Bronchial smooth muscle cell (primary cell): Measurements from ENCODE around the gene DRD4. TPM values are rescaled to one million over a fixed set of nuclear protein-coding genes. Genes with fewer than 3 reads are reported as not detected.

Experiments used
- total RNA-seq: library from RNA; depleted of rRNA; stranded (reverse); fragments of >200 nt; gene quantifications from 2 replicates; pipeline ENCODE4 v1.2.1, GENCODE V29; 2014

DRD4 gene
- under 0.01 TPM in 1 of 2 replicates, not detected in the other for total RNA-seq

GRCh38 chr11:636511-637332, at the start of gene DRD4:
Gene DRD4, plus strand, starts transcription at chr11:637269. Its CDS starts 36 bp downstream, at chr11:637305.

GRCh38 chr11:615504-616319, 21.4 kb upstream of the DRD4 start, which contains the start of gene IRF7:
Gene IRF7, minus strand, starts transcription at chr11:615950. Its CDS starts 586 bp downstream, at chr11:615364.

GRCh38 chr11:624705-625635, 12.1 kb upstream of the DRD4 start, which contains the start of gene CDHR5:
Gene CDHR5, minus strand, starts transcription at chr11:624955. Its CDS starts 53 bp downstream, at chr11:624902.

GRCh38 chr11:626475-627307, 10.4 kb upstream of the DRD4 start, which contains the start of gene SCT:
Gene SCT, minus strand, starts transcription at chr11:627181. Its CDS starts 38 bp downstream, at chr11:627143.

Other genes with a start within 250 kb of the DRD4 start
- 1.5 and 3.2 TPM in 2 replicates for gene PKP3, start 243.1 kb upstream of the DRD4 start, total RNA-seq
- 9.3 and 16.5 TPM in 2 replicates for gene SIGIRR, start 222.3 kb upstream of the DRD4 start, total RNA-seq
- under 0.01 TPM in 1 of 2 replicates, not detected in the other for gene ANO9, start 195.3 kb upstream of the DRD4 start, total RNA-seq
- 34.9 and 37.8 TPM in 2 replicates for gene PTDSS2, start 187.0 kb upstream of the DRD4 start, total RNA-seq
- gene RNH1, start 130.0 kb upstream of the DRD4 start, total RNA-seq = 385 and 511 TPM in 2 replicates
- 68.8 and 70.8 TPM in 2 replicates for gene HRAS, start 101.7 kb upstream of the DRD4 start, total RNA-seq
- 0.95 and 1.0 TPM in 2 replicates for gene LRRC56, start 99.7 kb upstream of the DRD4 start, total RNA-seq
- 0.47 TPM in 1 of 2 replicates, not detected in the other for gene LMNTD2, start 76.5 kb upstream of the DRD4 start, total RNA-seq
- gene RASSF7, start 76.3 kb upstream of the DRD4 start, total RNA-seq = 0.34 and 2.0 TPM in 2 replicates
- 17.9 and 18.0 TPM in 2 replicates for gene PHRF1, start 60.8 kb upstream of the DRD4 start, total RNA-seq
- 4.9 and 5.8 TPM in 2 replicates for gene IRF7, start 21.3 kb upstream of the DRD4 start, total RNA-seq
- not detected in 2 replicates for gene CDHR5, start 12.3 kb upstream of the DRD4 start, total RNA-seq
- 0.43 and 0.47 TPM in 2 replicates for gene SCT, start 10.1 kb upstream of the DRD4 start, total RNA-seq
- 28.7 and 43.7 TPM in 2 replicates for gene DEAF1, start 58.0 kb downstream of the DRD4 start, total RNA-seq
- gene TMEM80, start 58.5 kb downstream of the DRD4 start, total RNA-seq = 3.8 and 5.8 TPM in 2 replicates
- gene EPS8L2, start 69.0 kb downstream of the DRD4 start, total RNA-seq = 64.5 and 88.6 TPM in 2 replicates
- 127 and 174 TPM in 2 replicates for gene TALDO1, start 110.2 kb downstream of the DRD4 start, total RNA-seq
- gene GATD1, start 140.2 kb downstream of the DRD4 start, total RNA-seq = 20.5 and 20.8 TPM in 2 replicates
- 0.69 and 2.0 TPM in 2 replicates for gene CEND1, start 152.8 kb downstream of the DRD4 start, total RNA-seq
- gene SLC25A22, start 161.0 kb downstream of the DRD4 start, total RNA-seq = 11.8 and 12.5 TPM in 2 replicates
- 7.1 and 9.9 TPM in 2 replicates for gene PIDD1, start 168.0 kb downstream of the DRD4 start, total RNA-seq
- gene RPLP2, start 172.7 kb downstream of the DRD4 start, total RNA-seq = 334 and 584 TPM in 2 replicates
- 18.8 TPM in 2 replicates for gene PNPLA2, start 181.6 kb downstream of the DRD4 start, total RNA-seq
- 0.43 and 2.4 TPM in 2 replicates for gene CRACR2B, start 190.7 kb downstream of the DRD4 start, total RNA-seq
- gene CD151, start 195.7 kb downstream of the DRD4 start, total RNA-seq = 615 and 663 TPM in 2 replicates
- gene POLR2L, start 205.3 kb downstream of the DRD4 start, total RNA-seq = 324 and 475 TPM in 2 replicates
- 130 and 162 TPM in 2 replicates for gene TSPAN4, start 205.6 kb downstream of the DRD4 start, total RNA-seq